Right ventricle myocardium inferior (tissue), 1 donor: Measurements from ENCODE around the gene SORCS3. TPM values are rescaled to one million over a fixed set of nuclear protein-coding genes. Genes with fewer than 3 reads are reported as not detected.
A peak's percentile ranks its signal among the peaks of the same experiment; 100 is the strongest.

Experiments used
- ATAC-seq: fragments of 200-7000 bp; cut with Tn5 transposase; one replicate; pipeline ENCODE4 v1.9.1; 2020; ENCODE audit warnings: mild to moderate bottlenecking, moderate library complexity
- DNase-seq: peaks from one replicate; pipeline ENCODE4 v3.0.0; 2021; ENCODE audit errors: missing footprints
- intact Hi-C: fragments of 100-400 bp; cut with DNase I; formaldehyde crosslinking; loops from one replicate; pipeline ENCODE4 v1.11.0; 2022
- total RNA-seq: library from RNA; stranded (reverse); fragmentation: NEBNext Ultra II Directional; extraction: Animal tissue kit (Norgen Biotek cat#: 25700); gene quantifications from one replicate; pipeline ENCODE4 v1.2.1, GENCODE V29; 2021
- donor health status: DM: no; HTN: yes; CAD: no; lungs with severe emphysema.

Gene SORCS3
- total RNA-seq, 1 donor from 2014 or later = 0.08 TPM

DNA sequence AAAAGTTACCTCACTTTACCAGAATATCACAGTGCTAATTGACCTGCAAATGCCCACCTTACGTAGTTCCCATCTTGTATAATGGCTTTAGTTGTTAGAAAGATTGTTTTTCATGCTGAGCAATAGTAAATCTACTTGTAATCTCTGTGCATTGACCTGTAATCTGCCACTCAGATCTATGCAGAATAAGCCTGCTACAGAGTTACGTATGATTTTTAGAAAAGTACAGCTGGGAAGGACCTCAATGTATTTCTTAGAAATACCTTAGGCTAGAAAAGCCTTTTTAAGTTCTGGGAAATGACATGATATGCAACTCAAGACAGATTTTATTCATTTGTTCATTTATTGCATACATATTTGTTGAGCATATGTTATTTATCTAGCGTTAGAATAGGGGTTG lies 530.9 kb downstream of the SORCS3 start:
- DNase-seq (no peak), ATAC-seq (no peak)
- intact Hi-C loops = no loop called here

DNA sequence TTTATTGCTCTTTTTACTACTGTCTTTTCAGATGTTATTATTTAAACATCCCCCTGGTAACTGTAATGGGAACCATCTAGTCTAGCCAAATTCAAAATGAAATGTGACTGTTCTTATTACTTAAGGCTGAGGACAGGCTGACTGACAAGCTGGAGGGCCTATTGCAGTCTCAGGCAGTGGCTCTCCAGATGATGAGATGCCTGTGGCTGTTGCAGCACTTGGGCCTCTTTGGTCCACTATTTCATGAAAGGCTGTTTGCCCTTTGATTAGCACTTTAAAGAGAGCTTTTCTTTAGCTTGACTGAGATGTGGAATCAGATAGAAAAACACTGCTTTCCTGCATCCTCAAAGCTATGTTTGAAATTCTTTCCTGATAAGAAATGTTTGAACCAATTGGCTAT lies 540.5 kb downstream of the SORCS3 start:
- intact Hi-C loops = no loop called here
- DNase-seq (no peak), ATAC-seq (no peak)

DNA sequence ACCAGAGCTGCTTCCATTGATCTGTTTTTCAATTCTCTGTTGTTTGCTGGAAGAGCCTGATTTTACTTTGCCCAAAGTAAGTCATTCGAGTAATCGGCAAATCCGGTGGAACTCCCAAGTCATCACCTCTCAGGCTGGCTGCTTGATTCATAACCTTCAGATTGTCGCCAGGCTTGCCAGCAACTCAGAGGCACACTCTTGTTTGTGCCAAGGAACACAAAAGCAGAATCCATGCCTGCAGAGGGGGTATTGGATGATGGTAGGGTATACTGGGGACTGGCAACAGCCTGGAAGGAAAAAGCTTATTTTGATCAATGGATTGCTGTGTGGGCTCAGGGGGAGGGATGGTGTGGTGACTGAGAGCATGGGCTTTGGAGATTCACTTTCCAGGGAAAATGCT lies 542.4 kb downstream of the SORCS3 start:
- intact Hi-C loops = no loop called here
- ATAC-seq (no peak), DNase-seq (no peak)

DNA sequence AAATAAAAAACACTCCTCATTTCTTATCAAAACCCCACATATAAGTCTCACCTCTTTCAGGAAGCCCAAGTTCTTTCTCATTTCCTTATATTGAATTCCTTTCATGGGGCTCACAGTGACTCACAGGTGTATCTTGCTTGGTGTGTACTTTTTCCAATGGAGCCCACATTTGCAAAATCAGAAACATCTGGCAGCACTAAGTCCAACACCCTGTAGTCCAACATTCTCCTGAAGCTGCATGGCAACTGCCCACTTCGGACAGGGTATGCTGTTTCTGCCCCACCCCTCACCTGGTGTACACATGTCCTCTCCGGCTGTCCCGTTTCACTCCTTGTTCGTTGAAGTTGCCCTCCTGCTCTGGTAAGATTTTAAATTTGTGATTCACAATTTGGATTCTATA lies 544.1 kb downstream of the SORCS3 start:
- intact Hi-C loops = no loop called here
- DNase-seq (no peak), ATAC-seq (no peak)

DNA sequence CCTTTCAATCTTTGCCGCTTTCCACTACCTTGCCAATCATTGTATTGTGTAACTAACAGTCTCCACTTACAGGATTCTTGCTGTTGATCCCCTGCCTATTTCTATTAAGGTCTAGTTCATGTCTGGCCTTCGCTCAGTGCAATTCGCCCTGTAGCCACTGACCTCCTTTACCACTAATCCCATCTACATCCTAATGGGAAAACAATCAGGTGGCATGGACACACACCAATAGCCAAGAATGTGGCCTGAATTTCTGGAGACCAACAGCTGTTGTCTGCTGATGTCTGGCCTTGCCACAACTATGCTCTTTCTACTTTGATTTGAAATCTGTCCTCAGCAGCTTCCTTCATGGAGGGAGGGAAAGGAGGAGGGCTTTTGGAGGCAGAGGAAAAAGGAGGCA lies 546.2 kb downstream of the SORCS3 start:
- intact Hi-C loops = no loop called here
- no peak for ATAC-seq
- DNase-seq = no peak

DNA sequence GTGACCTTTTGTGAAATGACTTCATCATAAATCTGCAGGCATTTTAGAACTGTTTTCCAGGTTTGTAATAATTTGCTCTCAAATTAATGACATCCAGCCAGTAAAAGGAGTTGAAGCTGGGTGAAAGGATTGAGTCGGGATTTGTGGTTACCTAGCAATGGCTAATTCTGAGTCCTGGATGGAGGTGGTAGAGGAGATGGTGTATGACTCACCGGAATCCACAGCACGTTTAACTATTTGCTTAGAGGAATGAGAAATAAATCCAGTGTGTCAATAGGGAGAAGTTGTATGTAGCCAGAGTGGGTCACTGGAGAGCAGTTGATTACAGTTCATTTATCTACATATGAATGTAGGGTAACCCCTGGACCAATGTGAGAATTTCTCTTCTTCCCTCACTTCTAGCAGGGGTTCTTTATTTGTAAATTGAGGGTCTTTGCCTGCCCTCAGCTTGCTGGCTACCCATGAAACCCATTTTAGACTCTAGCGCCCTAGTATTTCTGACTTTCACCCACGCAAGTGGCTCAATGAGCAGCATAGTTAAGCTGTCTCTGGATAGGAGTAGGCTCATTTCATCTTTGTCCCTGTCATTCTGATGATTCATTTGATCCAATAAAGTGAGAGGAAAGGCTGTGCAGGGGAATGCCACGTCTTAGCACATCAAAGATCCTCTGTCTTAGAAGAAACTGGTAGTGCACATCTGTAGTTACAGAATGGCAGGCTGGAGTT lies 547.8 kb downstream of the SORCS3 start:
- DNase-seq (no peak), ATAC-seq (no peak)
- intact Hi-C loops = no loop called here

DNA sequence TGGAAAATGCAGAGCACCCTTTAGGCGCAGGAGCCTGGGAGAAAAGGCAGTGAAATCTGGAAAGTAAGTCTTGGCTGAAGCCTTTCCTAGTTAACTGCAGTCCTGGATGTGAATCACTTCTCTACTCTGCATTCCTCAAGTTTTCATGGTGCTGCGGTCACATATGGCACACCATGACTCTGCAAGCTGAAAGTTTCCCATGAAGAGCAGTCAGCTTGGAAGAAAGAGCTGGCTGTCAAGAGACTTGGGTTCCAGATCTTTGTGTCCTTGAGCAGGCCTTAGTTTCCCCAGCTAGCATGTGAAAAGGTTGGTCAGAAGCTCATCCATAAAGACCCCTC lies 548.3 kb downstream of the SORCS3 start:
- DNase-seq = no peak
- intact Hi-C loops = no loop called here
- no peak for ATAC-seq

DNA sequence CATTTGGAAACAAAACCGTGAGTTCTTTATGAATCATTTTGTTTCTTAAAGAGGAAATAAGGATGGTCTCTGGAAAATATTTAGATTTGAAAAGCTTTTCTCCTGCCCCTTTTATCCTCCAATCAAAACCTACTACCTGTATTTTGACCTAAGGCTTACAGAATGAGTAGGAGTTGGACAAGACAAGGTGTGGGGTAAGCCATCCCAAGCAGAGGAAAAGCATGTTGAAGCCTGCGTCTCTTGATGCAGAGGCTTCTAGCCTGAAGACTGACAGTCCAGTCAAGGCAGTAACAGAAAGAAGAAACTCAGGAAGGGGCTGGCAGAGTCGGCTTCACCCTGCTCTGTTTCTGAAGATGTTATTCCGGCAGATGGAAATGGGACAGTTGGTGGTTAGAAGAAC lies 551.1 kb downstream of the SORCS3 start:
- intact Hi-C loops = no loop called here
- no peak for ATAC-seq
- no peak for DNase-seq

DNA sequence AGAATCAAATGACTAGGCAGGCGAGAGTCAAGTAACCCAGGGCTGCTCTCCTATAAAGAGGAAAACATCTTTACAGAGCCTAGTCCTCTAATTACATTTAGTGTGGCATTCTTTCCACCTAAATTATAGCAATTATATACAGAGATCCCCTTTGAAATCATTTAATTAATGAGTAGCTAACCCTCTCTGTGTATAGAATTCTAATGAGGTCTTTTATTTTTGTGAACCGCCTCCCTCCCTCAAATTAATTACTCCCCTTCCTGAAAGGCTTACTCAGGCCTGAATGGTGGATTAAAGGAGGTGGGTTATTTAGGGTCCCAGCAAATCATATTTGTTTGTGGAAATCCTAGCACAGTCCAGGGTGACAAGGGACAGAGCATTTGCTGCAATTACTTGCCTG lies 551.8 kb downstream of the SORCS3 start:
- no peak for ATAC-seq
- no peak for DNase-seq
- intact Hi-C loops = no loop called here

DNA sequence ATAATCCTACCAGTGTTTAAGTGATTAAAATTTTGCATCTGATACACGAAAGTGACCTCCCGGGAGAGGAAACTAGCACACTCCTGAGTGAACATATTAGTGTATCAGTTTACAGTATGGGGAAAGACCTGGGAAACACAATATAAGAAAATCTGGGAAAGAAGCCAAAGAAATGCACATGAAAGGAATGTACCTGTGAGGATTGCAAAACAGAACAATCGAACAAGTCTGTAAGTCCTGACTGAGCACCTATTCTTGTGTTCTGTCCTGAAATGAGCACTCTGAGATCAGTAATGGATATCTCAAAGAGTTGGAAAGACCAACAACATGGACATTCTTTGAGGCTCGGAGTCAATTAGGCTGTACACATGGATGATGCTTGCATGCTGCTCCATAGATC lies 554.7 kb downstream of the SORCS3 start:
- intact Hi-C loops = no loop called here
- ATAC-seq = no peak
- no peak for DNase-seq

DNA sequence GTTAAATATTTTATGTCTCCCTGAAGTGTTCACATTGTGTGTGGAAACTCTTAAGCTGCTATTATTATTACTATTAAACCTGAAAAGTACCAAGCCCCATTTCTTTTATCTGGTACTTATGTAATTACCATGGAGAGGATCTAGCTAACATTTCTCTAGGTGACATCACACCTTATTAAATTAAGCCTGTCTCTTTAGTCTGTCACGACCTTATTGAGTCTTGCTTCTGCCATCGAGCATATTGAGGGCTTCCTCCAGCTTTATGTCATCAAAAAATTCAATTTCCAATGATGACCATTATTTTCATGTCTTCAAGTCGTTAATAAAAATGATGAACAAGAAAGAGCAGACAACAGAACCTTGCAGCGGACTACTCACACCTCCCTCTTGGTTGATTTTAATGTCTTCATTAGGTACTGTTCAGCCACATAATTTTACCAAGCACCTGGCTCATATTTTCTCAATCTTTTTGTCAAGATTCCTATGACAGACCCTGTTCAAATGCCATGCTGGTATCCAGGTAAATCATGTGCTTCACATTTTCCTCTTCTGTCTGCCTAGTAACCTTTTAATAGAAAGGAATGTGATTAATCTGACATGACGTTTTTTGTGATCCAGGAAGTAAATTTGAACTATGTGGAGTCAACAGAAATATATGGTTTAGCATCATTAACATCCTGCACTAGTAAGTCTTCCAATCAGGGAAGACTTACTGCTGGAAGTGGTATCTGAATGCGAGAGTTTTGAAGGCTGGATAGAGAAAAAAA lies 556.7 kb downstream of the SORCS3 start:
- DNase-seq (no peak), ATAC-seq (no peak)
- intact Hi-C loops = no loop called here

DNA sequence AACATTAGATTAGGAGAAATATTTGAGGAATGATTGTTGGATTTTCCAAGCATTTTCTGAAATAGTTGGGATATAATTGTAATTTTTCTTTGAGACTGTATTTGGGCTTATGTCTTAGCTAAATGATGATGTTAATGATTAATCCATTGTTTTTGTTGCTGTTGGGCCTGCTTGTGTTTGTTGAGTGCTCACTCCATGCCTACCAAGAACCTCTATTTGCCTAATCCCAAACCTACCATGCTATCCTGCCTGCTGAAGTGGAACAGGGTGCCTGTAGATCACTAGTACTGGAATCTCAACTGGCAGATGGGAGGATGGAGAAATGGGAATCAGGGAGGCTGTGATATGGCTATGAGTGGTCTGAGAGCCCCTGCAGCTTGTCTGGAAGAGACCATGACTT lies 565.5 kb downstream of the SORCS3 start:
- intact Hi-C loops = no loop called here
- no peak for ATAC-seq
- no peak for DNase-seq

DNA sequence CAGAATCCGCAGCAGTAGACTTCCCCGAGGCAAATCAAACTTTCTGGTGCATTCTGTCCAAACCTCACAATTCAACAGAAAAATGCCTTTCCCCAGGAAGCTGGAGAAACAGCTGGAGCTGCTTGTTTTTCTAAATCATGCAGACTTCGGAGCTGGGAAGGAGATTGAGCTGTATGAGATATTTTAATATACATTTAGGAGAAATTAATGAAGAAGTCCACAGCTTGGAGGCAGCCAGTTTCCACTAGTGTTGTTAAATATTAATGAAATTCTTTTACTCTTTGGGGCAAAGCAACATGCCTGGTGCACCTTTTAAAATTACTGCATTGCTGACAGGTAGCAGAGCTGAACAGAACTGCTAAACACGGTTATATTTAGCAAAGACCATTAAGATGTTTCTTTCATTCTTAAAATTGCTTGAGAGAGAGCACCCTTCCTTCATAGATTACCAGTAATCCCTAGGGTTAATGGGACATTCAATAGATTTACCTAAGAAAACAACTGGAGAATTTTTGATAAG lies 566.4 kb downstream of the SORCS3 start:
- intact Hi-C loops = no loop called here
- DNase-seq = no peak
- no peak for ATAC-seq

DNA sequence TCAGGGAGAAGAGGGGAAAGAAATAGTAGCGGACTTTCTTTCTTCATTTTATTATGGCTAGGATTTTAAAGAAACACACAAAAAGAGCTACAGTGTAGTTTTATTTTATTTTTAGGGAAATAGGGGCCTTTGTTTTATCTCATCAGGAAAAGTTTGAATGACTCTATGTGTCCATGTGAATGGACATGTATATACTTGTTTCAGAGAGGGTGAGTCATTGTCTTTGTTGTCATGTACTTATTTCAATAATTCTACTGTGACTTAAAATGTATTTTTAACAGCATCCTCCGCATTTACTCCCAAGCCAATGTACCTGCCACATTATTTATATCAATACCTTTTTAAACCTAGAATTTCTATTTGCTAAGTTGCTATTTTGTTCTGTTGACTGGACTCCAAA lies 569.5 kb downstream of the SORCS3 start:
- intact Hi-C loops = no loop called here
- ATAC-seq = no peak
- DNase-seq = no peak

DNA sequence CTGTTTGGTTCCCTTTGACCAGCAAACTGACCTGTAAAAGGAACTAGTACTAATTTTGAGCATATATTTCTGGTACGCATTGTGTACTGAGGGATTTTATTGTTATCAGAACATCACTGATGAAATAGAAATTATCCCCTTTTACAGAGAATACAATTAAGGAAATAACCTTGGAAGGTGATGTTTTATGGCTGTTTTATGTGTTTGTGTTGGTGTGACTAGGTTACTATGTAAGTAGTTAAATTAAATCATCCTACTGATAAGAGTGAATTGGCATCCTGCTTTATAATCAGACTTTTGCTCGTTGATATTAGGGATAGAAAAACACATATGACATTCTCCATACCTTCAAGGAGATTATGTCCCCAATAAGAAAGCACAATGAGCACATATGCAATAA lies 596.6 kb downstream of the SORCS3 start:
- intact Hi-C loops = loop anchor here (5.0 kb wide), 1 partner anchor 100 kb away; no protein-coding TSS in a partner anchor
- DNase-seq = no peak
- ATAC-seq = no peak

DNA sequence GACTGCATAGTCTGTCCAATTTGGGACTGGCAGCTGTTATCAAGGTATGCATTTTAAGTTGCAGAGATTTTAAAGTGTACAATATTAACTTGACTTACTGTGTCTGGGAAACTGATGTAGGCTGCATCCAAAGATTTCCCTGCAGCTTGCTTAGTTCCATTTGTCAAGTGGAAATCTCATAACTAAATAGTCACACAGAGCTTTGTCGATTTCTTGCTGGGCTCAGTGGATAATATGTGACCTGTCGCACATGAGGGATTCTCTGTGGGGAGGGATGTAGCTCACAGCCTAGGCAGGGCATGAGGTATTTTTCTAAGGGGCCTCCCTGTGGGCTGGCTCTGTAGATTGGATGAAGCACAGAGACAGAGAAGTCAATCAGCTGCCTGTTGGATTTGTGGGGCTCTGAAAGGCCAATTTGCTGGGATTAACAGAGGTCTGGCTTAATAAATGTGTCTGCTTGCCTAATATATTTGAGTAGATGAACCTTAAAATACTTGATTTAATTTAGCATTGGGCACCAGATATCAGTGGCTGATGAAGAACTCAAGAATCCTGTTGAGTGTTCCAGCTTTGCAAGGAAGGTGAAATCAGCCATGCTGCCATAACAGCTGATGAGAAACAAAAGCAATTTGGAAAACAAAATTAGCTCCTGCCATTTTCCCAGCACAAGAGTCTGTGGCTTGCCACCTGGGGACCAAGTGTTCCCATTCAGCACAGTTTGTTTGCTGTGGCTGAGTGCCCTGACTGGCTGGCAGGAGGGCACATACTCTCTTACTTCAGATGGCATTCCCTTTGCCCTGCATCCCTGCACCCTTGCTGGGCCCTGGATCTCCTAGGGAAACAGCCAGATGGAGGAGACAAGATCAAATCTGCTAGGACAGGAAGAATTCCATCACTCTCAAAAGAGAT lies 598.5 kb downstream of the SORCS3 start:
- DNase-seq (no peak), ATAC-seq (peak; percentile 94)
- intact Hi-C loops = loop anchor here (1.0 to 5.0 kb wide), 2 partner anchors 24 to 102 kb away; no protein-coding TSS in a partner anchor

DNA sequence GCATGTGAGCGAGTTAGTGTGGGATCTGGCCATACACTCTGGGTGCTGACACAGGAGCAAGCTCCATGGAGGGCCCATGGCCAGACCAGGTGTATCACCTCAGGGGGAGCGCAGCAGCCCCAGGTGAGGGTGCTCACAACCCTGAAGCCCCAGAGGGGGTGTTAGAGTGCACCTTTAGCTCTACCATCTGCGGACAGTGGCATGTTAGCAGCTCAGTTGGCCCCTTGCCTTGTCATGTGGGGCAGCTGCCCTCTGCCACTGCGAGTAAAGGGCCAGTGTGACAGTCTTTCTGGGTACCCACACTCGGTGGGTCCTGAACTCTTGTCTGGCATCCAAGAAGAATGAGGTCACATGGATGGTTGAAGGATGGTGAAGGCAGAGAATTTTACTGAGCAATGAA lies 600.2 kb downstream of the SORCS3 start:
- intact Hi-C loops = no loop called here
- no peak for ATAC-seq
- DNase-seq = no peak

DNA sequence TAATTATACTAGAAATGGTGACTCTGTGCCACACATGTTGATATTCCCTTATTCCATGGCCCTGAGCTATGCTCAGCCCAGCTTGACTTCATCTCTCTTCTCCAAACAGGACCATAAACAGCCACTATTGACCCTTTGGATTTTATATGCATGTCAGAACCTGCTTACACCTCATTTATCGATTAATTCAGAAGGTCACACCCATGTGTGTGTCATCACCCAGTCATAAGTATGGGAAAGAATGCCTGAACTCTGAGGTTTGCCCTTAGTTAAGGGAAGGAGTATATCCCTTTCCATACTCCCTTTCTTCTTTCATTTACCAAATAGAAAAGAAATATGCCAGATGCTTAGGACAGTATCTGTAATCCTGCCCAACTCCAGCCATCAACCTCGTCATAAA lies 602.3 kb downstream of the SORCS3 start:
- intact Hi-C loops = no loop called here
- DNase-seq = no peak
- no peak for ATAC-seq

DNA sequence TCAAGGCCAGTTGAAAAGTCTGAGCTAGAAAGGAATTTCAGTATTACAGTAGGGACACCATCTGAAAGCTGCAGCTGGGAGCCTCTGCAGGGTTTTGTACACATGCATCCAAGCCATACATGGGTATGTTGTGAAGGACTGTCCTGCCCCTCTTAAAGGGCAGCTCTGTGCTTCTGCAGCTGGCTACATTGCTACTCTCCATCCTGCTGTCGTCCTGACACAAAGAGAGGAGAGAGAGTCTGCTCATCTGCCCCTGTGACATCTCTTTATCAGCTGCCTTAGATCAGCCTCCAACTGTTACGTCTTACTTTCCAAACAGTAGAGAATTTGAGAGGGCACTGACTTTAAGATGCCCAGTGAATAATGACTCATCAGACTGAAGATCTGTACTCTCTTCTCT lies 602.7 kb downstream of the SORCS3 start:
- intact Hi-C loops = no loop called here
- no peak for ATAC-seq
- DNase-seq = no peak
